ENCODE results near the gene TENM4.

- TF ChIP-seq CTCF (IDR thresholded peaks at IDR 0.05) (no peak), EZH2 (IDR thresholded peaks at IDR 0.05) (no peak), EZH2phosphoT487 (IDR thresholded peaks at IDR 0.05) (no peak)
Measured at GRCh38 chr11:78821371-78822306, 619.2 kb downstream of the TENM4 start.

Data from neural progenitor cell (in vitro differentiated cells).